ENCODE data around the gene TREML4.

- TF ChIP-seq, protein P1, sequence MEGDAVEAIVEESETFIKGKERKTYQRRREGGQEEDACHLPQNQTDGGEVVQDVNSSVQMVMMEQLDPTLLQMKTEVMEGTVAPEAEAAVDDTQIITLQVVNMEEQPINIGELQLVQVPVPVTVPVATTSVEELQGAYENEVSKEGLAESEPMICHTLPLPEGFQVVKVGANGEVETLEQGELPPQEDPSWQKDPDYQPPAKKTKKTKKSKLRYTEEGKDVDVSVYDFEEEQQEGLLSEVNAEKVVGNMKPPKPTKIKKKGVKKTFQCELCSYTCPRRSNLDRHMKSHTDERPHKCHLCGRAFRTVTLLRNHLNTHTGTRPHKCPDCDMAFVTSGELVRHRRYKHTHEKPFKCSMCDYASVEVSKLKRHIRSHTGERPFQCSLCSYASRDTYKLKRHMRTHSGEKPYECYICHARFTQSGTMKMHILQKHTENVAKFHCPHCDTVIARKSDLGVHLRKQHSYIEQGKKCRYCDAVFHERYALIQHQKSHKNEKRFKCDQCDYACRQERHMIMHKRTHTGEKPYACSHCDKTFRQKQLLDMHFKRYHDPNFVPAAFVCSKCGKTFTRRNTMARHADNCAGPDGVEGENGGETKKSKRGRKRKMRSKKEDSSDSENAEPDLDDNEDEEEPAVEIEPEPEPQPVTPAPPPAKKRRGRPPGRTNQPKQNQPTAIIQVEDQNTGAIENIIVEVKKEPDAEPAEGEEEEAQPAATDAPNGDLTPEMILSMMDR (IDR thresholded peaks at IDR 0.05), result no peak
- TF ChIP-seq POLR2A (IDR thresholded peaks at IDR 0.05), result no peak
- TF ChIP-seq POLR2AphosphoS5 (IDR thresholded peaks at IDR 0.05; ENCODE audit: insufficient read depth in 1 of 2, low read depth in 1 of 2), result no peak
These were observed 50.7 kb downstream of the TREML4 start for GRCh38 chr6:41278699-41279405.
